GM20431 (cell line): ENCODE data around the gene GAMT.

Experiments
- in situ Hi-C: fragments of 300-500 bp; cut with MseI, MboI; formaldehyde crosslinking; loops from one replicate; pipeline ENCODE4 v1.15.0; 2020; ENCODE audit warnings: low sequenced_read_pairs; ENCODE audit not compliant: unreplicated experiment

Gene GAMT

GRCh38 chr19:1374250-1374577, 27.1 kb downstream of the GAMT start:
- in situ Hi-C loops = no loop called here

- in situ Hi-C loops = no loop called here
These were observed 27.6 kb downstream of the GAMT start for GRCh38 chr19:1373534-1374249.

- in situ Hi-C loops = no loop called here
These were observed 28.3 kb downstream of the GAMT start for GRCh38 chr19:1373042-1373533.

- in situ Hi-C loops = no loop called here
These were observed 30.6 kb downstream of the GAMT start for GRCh38 chr19:1370579-1371361.

- in situ Hi-C loops = no loop called here
These were observed 32.0 kb downstream of the GAMT start for GRCh38 chr19:1369214-1369805.

- in situ Hi-C loops = no loop called here
These were observed 34.2 kb downstream of the GAMT start for GRCh38 chr19:1366899-1367870.

GRCh38 chr19:1366296-1366695, 35.0 kb downstream of the GAMT start:
- in situ Hi-C loops = no loop called here

GRCh38 chr19:1365319-1366269, 35.7 kb downstream of the GAMT start:
- in situ Hi-C loops = no loop called here

GRCh38 chr19:1364070-1364704, 37.2 kb downstream of the GAMT start:
- in situ Hi-C loops = no loop called here

- in situ Hi-C loops = no loop called here
These were observed 37.7 kb downstream of the GAMT start for GRCh38 chr19:1363599-1363998.

GRCh38 chr19:1362387-1363257, 38.7 kb downstream of the GAMT start:
- in situ Hi-C loops = no loop called here

GRCh38 chr19:1361601-1362386, 39.5 kb downstream of the GAMT start:
- in situ Hi-C loops = no loop called here

GRCh38 chr19:1360818-1361461, 40.4 kb downstream of the GAMT start:
- in situ Hi-C loops = no loop called here

GRCh38 chr19:1360126-1360817, 41.1 kb downstream of the GAMT start:
- in situ Hi-C loops = no loop called here

- in situ Hi-C loops = no loop called here
These were observed 43.7 kb downstream of the GAMT start for GRCh38 chr19:1357531-1358109.

- in situ Hi-C loops = no loop called here
These were observed 44.9 kb downstream of the GAMT start for GRCh38 chr19:1356508-1356865.
